Stimulated activated CD8-positive, alpha-beta memory T cell treated with anti-CD3 and anti-CD28 coated beads, Interleukin-2, amount 100 ng/mL, for 1 hour (primary cell): Measurements from ENCODE around the gene PRKAG1.

Experiments used
- DNase-seq, 2 donors: peaks; one replicate each; pipeline ENCODE4 v3.0.0-alpha.2; 2020; ENCODE audit warnings: low read depth in 2 of 2

Gene PRKAG1

GRCh38 chr12:49010092-49010668, 8.4 kb downstream of the PRKAG1 start:
- no peak for DNase-seq

GRCh38 chr12:49008943-49009342, 9.6 kb downstream of the PRKAG1 start:
- DNase-seq: no peak

GRCh38 chr12:49000346-49000745, 18.2 kb downstream of the PRKAG1 start:
- DNase-seq: no peak

GRCh38 chr12:48999371-49000131, 19.0 kb downstream of the PRKAG1 start, which contains the start of gene DDN:
Gene DDN (minus strand): TSS chr12:48999375. CDS start chr12:48999287, 88 bp downstream.
- DNase-seq: no peak

GRCh38 chr12:48998497-48999353, 19.9 kb downstream of the PRKAG1 start:
- no peak for DNase-seq

- no peak for DNase-seq
These were observed 20.7 kb downstream of the PRKAG1 start for GRCh38 chr12:48997719-48998496.

GRCh38 chr12:48996794-48997718, 21.5 kb downstream of the PRKAG1 start:
- DNase-seq: peak in 1 of 2 donors; percentile 31

GRCh38 chr12:48995086-48995879, 23.3 kb downstream of the PRKAG1 start:
- peak in 1 of 2 donors; percentile 29 for DNase-seq

- DNase-seq: no peak
These were observed 24.1 kb downstream of the PRKAG1 start for GRCh38 chr12:48994224-48995085.

GRCh38 chr12:48993787-48994186, 24.8 kb downstream of the PRKAG1 start:
- no peak for DNase-seq

- DNase-seq: no peak
These were observed 27.1 kb downstream of the PRKAG1 start for GRCh38 chr12:48991247-48992050.

GRCh38 chr12:48990552-48990951, 28.0 kb downstream of the PRKAG1 start:
- DNase-seq: no peak

- peak in 1 of 2 donors; percentile 58 for DNase-seq
These were observed 30.4 kb downstream of the PRKAG1 start for GRCh38 chr12:48988030-48988649.

GRCh38 chr12:48986720-48987291, 31.8 kb downstream of the PRKAG1 start:
- DNase-seq: no peak

- DNase-seq: no peak
These were observed 32.7 kb downstream of the PRKAG1 start for GRCh38 chr12:48985901-48986300.

GRCh38 chr12:48985475-48985897, 33.1 kb downstream of the PRKAG1 start:
- no peak for DNase-seq
